Mesothelial cell of epicardium (in vitro differentiated cells): ENCODE data around the gene CNTFR. TPM values are rescaled to one million over a fixed set of nuclear protein-coding genes. Genes with fewer than 3 reads are reported as not detected.

ENCODE experiments used
- DNase-seq, 2 experiments: peaks; one replicate each; pipeline ENCODE4 v3.0.0; 2021; ENCODE audit warnings: low spot score in 2 of 2; ENCODE audit not compliant: unreplicated experiment in 2 of 2
- H3K27ac Mint-ChIP-seq: 2 replicates; pipeline ENCODE4 v1.8.0; 2021; ENCODE audit warnings: mixed read lengths
- H3K27me3 Mint-ChIP-seq: 2 replicates; pipeline ENCODE4 v1.8.0; 2021; ENCODE audit warnings: low read depth, mixed read lengths
- H3K36me3 Mint-ChIP-seq: 2 replicates; pipeline ENCODE4 v1.8.0; 2021; ENCODE audit warnings: mixed read lengths
- H3K4me1 Mint-ChIP-seq: 2 replicates; pipeline ENCODE4 v1.8.0; 2021; ENCODE audit warnings: mixed read lengths
- H3K4me3 Mint-ChIP-seq: 2 replicates; pipeline ENCODE4 v1.8.0; 2021; ENCODE audit warnings: mild to moderate bottlenecking, moderate library complexity, mixed read lengths
- H3K9me3 Mint-ChIP-seq: 2 replicates; pipeline ENCODE4 v1.8.0; 2021; ENCODE audit warnings: mixed read lengths
- CTCF ChIP-seq: fragments of 200-600 bp; sonication (generic); IDR thresholded peaks from one replicate; pipeline ENCODE4 v1.5.0; 2021; ENCODE audit warnings: antibody characterized with exemption; ENCODE audit not compliant: unreplicated experiment
- total RNA-seq: library from RNA; stranded (reverse); gene quantifications from 3 replicates; pipeline ENCODE4 v1.2.1, GENCODE V29; 2021

The CNTFR gene
- total RNA-seq, 1 donor from 2014 or later = 28.9 TPM

GRCh38 chr9:34588671-34589635, 571 bp downstream of the CNTFR start:
- TF ChIP-seq CTCF = no peak
- peak overlapping the region; percentile 41 for H3K27ac Mint-ChIP-seq
- H3K4me3 Mint-ChIP-seq = peak overlapping the region; percentile 85
- no peaks in the 10 kb centered on the region for H3K9me3 Mint-ChIP-seq
- no peak for DNase-seq
- H3K27me3 Mint-ChIP-seq = peaks cover 94% of the 10 kb centered on the region
- H3K36me3 Mint-ChIP-seq = no peaks in the 10 kb centered on the region
- peaks cover 40% of the 10 kb centered on the region for H3K4me1 Mint-ChIP-seq

GRCh38 chr9:34587271-34587670, 2.3 kb downstream of the CNTFR start:
- Mint-ChIP-seq H3K27ac (no peak overlapping the region), H3K36me3 (no peaks in the 10 kb centered on the region), H3K4me1 (peaks cover 42% of the 10 kb centered on the region), H3K4me3 (no peak overlapping the region), H3K9me3 (no peaks in the 10 kb centered on the region), H3K27me3 (peaks cover 94% of the 10 kb centered on the region)
- TF ChIP-seq CTCF = no peak
- DNase-seq = no peak

GRCh38 chr9:34585946-34586669, 3.4 kb downstream of the CNTFR start:
- Mint-ChIP-seq H3K4me3 (no peak overlapping the region), H3K27me3 (peaks cover 93% of the 10 kb centered on the region)
- TF ChIP-seq CTCF = no peak

GRCh38 chr9:34584970-34585369, 4.6 kb downstream of the CNTFR start:
- DNase-seq = no peak
- Mint-ChIP-seq H3K9me3 (no peaks in the 10 kb centered on the region), H3K4me1 (peaks cover 45% of the 10 kb centered on the region), H3K27me3 (peaks cover 93% of the 10 kb centered on the region), H3K36me3 (no peaks in the 10 kb centered on the region), H3K27ac (no peak overlapping the region), H3K4me3 (no peak overlapping the region)
- no peak for TF ChIP-seq CTCF

More at GRCh38 chr9:34585946-34586669, 3.4 kb downstream of the CNTFR start:
- Mint-ChIP-seq H3K9me3 (no peaks in the 10 kb centered on the region), H3K36me3 (no peaks in the 10 kb centered on the region), H3K4me1 (peaks cover 42% of the 10 kb centered on the region), H3K27ac (no peak overlapping the region)
- DNase-seq = no peak

- Mint-ChIP-seq H3K27ac (no peak overlapping the region), H3K27me3 (peaks cover 94% of the 10 kb centered on the region), H3K36me3 (no peaks in the 10 kb centered on the region), H3K4me3 (no peak overlapping the region), H3K9me3 (no peaks in the 10 kb centered on the region), H3K4me1 (peaks cover 47% of the 10 kb centered on the region)
- TF ChIP-seq CTCF = no peak
- no peak for DNase-seq
Measured at GRCh38 chr9:34582787-34583186, 6.7 kb downstream of the CNTFR start.
